Keratinocyte (primary cell): ENCODE results near the gene ERH. TPM values are rescaled to one million over a fixed set of nuclear protein-coding genes. Genes with fewer than 3 reads are reported as not detected.

Source experiments
- DNase-seq: peaks from one replicate; pipeline ENCODE4 v3.0.0-alpha.2; 2011; ENCODE audit warnings: low read depth, missing footprints, low spot score
- FAIRE-seq: peaks from 2 replicates; lab custom pipeline; 2011; peaks lifted over from hg19 to GRCh38; lab: Jason Lieb, UNC
- H2AFZ ChIP-seq: 2 replicates; pipeline ENCODE4 v1.6.0; 2012; ENCODE audit warnings: low read length, control low read depth, inconsistent platforms; ENCODE audit not compliant: control insufficient read depth
- H3K27ac ChIP-seq: 2 replicates; pipeline ENCODE4 v1.5.1; 2011; ENCODE audit warnings: low read length; ENCODE audit not compliant: control insufficient read depth, insufficient read depth
- H3K27me3 ChIP-seq: 3 replicates; pipeline ENCODE4 v1.6.0; 2011; ENCODE audit warnings: low read length; ENCODE audit not compliant: control insufficient read depth, insufficient read depth; ENCODE audit errors: extremely low read depth
- H3K36me3 ChIP-seq, 2 experiments: 2 replicates in 1 of 2; 3 replicates in 1 of 2; pipeline ENCODE4 v1.5.1; 2011; ENCODE audit warnings: low read length in 2 of 2, mild to moderate bottlenecking in 1 of 2; ENCODE audit not compliant: control insufficient read depth in 2 of 2, insufficient read depth in 2 of 2; ENCODE audit errors: extremely low read depth in 1 of 2
- H3K4me1 ChIP-seq: 3 replicates; pipeline ENCODE4 v1.5.1; 2011; ENCODE audit warnings: low read length; ENCODE audit not compliant: control insufficient read depth, insufficient read depth; ENCODE audit errors: extremely low read depth
- H3K4me2 ChIP-seq: 3 replicates; pipeline ENCODE4 v1.6.0; 2011; ENCODE audit warnings: low read depth, low read length; ENCODE audit not compliant: control insufficient read depth, insufficient read depth; ENCODE audit errors: extremely low read depth
- H3K4me3 ChIP-seq, 3 experiments: fragments of 200-600 bp in 1 of 3; sonication (generic) in 1 of 3; 2 replicates in 2 of 3; 3 replicates in 1 of 3; pipeline ENCODE4 v1.5.1; 2011 to 2016; ENCODE audit warnings: low read length in 3 of 3, mild to moderate bottlenecking in 3 of 3, control low read depth in 2 of 3, inconsistent platforms in 1 of 3, low read depth in 1 of 3, mixed read lengths in 1 of 3, mixed run types in 1 of 3, moderate library complexity in 1 of 3; ENCODE audit not compliant: control insufficient read depth in 2 of 3, insufficient read depth in 2 of 3; ENCODE audit errors: extremely low read depth in 1 of 3
- H3K79me2 ChIP-seq: 2 replicates; pipeline ENCODE4 v1.6.0; 2012; ENCODE audit warnings: low read length; ENCODE audit not compliant: control insufficient read depth, insufficient read depth
- H3K9ac ChIP-seq: 3 replicates; pipeline ENCODE4 v1.6.0; 2011; ENCODE audit warnings: low read length; ENCODE audit not compliant: control insufficient read depth, insufficient read depth; ENCODE audit errors: extremely low read depth
- H3K9me1 ChIP-seq: 3 replicates; pipeline ENCODE4 v1.6.0; 2011; ENCODE audit warnings: low read length; ENCODE audit not compliant: control insufficient read depth, insufficient read depth; ENCODE audit errors: extremely low read depth
- H3K9me3 ChIP-seq: 2 replicates; pipeline ENCODE4 v1.5.1; 2012; ENCODE audit warnings: low read depth, low read length; ENCODE audit not compliant: control insufficient read depth
- H4K20me1 ChIP-seq: 3 replicates; pipeline ENCODE4 v1.6.0; 2011; ENCODE audit warnings: low read length; ENCODE audit not compliant: control insufficient read depth, insufficient read depth; ENCODE audit errors: extremely low read depth
- CTCF ChIP-seq, 3 experiments: IDR thresholded peaks in 1 of 3; conservative IDR thresholded peaks in 1 of 3; optimal IDR thresholded peaks in 1 of 3; 2 replicates in 2 of 3; 3 replicates in 1 of 3; pipeline versions ENCODE3 to v1.5.1; 2011; ENCODE audit warnings: low read length in 3 of 3, mild to moderate bottlenecking in 3 of 3, moderate library complexity in 2 of 3, control low read depth in 1 of 3, inconsistent platforms in 1 of 3; ENCODE audit not compliant: insufficient read depth in 2 of 3; ENCODE audit errors: extremely low read depth in 1 of 3
- EZH2 ChIP-seq: IDR thresholded peaks from one replicate; pipeline ENCODE4 v1.6.1; 2012; ENCODE audit warnings: inconsistent platforms, mild to moderate bottlenecking, low read length, moderate library complexity
- dilution Hi-C: fragments of 300-500 bp; cut with MboI; formaldehyde crosslinking; loops from one replicate; pipeline ENCODE4 v1.7.0; 2020; ENCODE audit warnings: low sequenced_read_pairs; ENCODE audit not compliant: extremely low pct_ligation_motif_present
- polyA plus RNA-seq, 5 experiments: library from polyadenylated mRNA; depleted of rRNA in 3 of 5; stranded (reverse) in 3 of 5; stranded (forward) in 1 of 5; unstranded in 1 of 5; fragments of >200 nt; gene quantifications; 1 replicate in 1 of 5; 2 replicates in 3 of 5; 3 replicates in 1 of 5; pipeline versions ENCODE4 v1.2.1 to v1.2.3, GENCODE V29; 2011 to 2012; ENCODE audit warnings: missing spikeins in 2 of 5, low read depth in 1 of 5, low replicate concordance in 1 of 5

The ERH gene
- polyA plus RNA-seq, 1 donor (not counting 4 experiments of a cell fraction or from before 2014, with no cell fraction given) = 256 TPM

GRCh38 chr14:69364378-69364777 lies 33.7 kb downstream of the ERH start:
- no peak overlapping the region for H3K27ac ChIP-seq
- H4K20me1 ChIP-seq = no peaks in the 10 kb centered on the region
- FAIRE-seq = no peak
- H3K27me3 ChIP-seq = no peaks in the 10 kb centered on the region
- no peaks in the 10 kb centered on the region for H3K36me3 ChIP-seq
- no peaks in the 10 kb centered on the region for H3K9me3 ChIP-seq
- H3K4me2 ChIP-seq = no peak overlapping the region
- H3K9ac ChIP-seq = no peak overlapping the region
- H2AFZ ChIP-seq = no peak overlapping the region
- H3K79me2 ChIP-seq = no peaks in the 10 kb centered on the region
- no peak for DNase-seq
- no peaks in the 10 kb centered on the region for H3K9me1 ChIP-seq
- no peak for TF ChIP-seq EZH2
- TF ChIP-seq CTCF (optimal IDR thresholded peaks at IDR 0.05 in 1 of 3, IDR thresholded peaks at IDR 0.05 in 1 of 3, conservative IDR thresholded peaks at IDR 0.05 in 1 of 3; ENCODE audit: extremely low read depth in 1 of 3, insufficient read depth in 2 of 3, low read length in 3 of 3) = no peak
- no peak overlapping the region for H3K4me3 ChIP-seq
- dilution Hi-C loops = no loop called here
- no peaks in the 10 kb centered on the region for H3K4me1 ChIP-seq

- H3K36me3 ChIP-seq = no peaks in the 10 kb centered on the region
- H3K79me2 ChIP-seq = no peaks in the 10 kb centered on the region
- H3K4me1 ChIP-seq = no peaks in the 10 kb centered on the region
- no peak overlapping the region for H3K27ac ChIP-seq
- TF ChIP-seq CTCF (optimal IDR thresholded peaks at IDR 0.05 in 1 of 3, IDR thresholded peaks at IDR 0.05 in 1 of 3, conservative IDR thresholded peaks at IDR 0.05 in 1 of 3; ENCODE audit: extremely low read depth in 1 of 3, insufficient read depth in 2 of 3, low read length in 3 of 3) (no peak), EZH2 (no peak)
- dilution Hi-C loops = no loop called here
- no peak overlapping the region for H3K4me2 ChIP-seq
- no peak overlapping the region for H3K4me3 ChIP-seq
- no peaks in the 10 kb centered on the region for H3K27me3 ChIP-seq
- no peak for DNase-seq
- H4K20me1 ChIP-seq = no peaks in the 10 kb centered on the region
- H2AFZ ChIP-seq = no peak overlapping the region
- H3K9me3 ChIP-seq = no peaks in the 10 kb centered on the region
- no peaks in the 10 kb centered on the region for H3K9me1 ChIP-seq
- no peak for FAIRE-seq
- H3K9ac ChIP-seq = no peak overlapping the region
These were observed 34.1 kb downstream of the ERH start for GRCh38 chr14:69363964-69364363.
